Spleen (tissue), 7 donors: ENCODE data around the gene MYLK.

Source experiments
- CTCF ChIP-seq, 11 experiments: fragments of 200-600 bp in 7 of 11; fragments of 450-650 bp in 4 of 11; sonication (generic) in 4 of 11; IDR thresholded peaks in 8 of 11; conservative IDR thresholded peaks in 3 of 11; 1 replicate in 7 of 11; 2 replicates in 4 of 11; pipeline versions ENCODE4 v1.4.0 to v1.8.0; 2016 to 2021; ENCODE audit warnings: antibody characterized with exemption in 11 of 11, inconsistent platforms in 4 of 11, mild to moderate bottlenecking in 1 of 11
- POLR2A ChIP-seq, 3 donors: fragments of 450-650 bp; IDR thresholded peaks; one replicate each; pipeline ENCODE4 v1.5.1; 2017; ENCODE audit warnings: antibody characterized with exemption in 3 of 3, mild to moderate bottlenecking in 1 of 3
- donor health status: DM: no; HTN: no; CAD: no; lungs with moderate emphysema.
- donor health status: DM: no; HTN: no; CAD: no.
- donor health status: DM: no; HTN: no; CAD: no.

- TF ChIP-seq CTCF (IDR thresholded peaks at IDR 0.05 in 8 of 11, conservative IDR thresholded peaks at IDR 0.05 in 3 of 11) (no peak), POLR2A (IDR thresholded peaks at IDR 0.05) (no peak)
Observed at GRCh38 chr3:123759871-123760270, 124.3 kb downstream of the MYLK start.
